Calu3 (cell line): ENCODE measurements around the gene RNF26. TPM values are rescaled to one million over a fixed set of nuclear protein-coding genes. Genes with fewer than 3 reads are reported as not detected.
"Not testable (repeated sequence)": the region's sequence is repeated elsewhere in the genome, so short reads cannot be mapped to it uniquely, and the experiment has no call there.

ENCODE experiments used
- BruUV-seq: library from RNA; stranded (reverse); fragments of 400-500 nt; replicated peaks from 2 replicates; lab custom pipeline; 2021; lab: Mats Ljungman, UMichigan
- CTCF ChIA-PET: fragments of 300-600 bp; sonication (Branson Sonifier 250); formaldehyde crosslinking; loops from one replicate; lab custom pipeline; 2022; ENCODE audit warnings: antibody characterized with exemption; lab: Charles Lee
- DNase-seq: peaks from one replicate; pipeline ENCODE4 v3.0.0; 2022
- H3K27ac Mint-ChIP-seq: one replicate; pipeline ENCODE4 v1.8.0; 2022; ENCODE audit warnings: mixed read lengths; ENCODE audit not compliant: unreplicated experiment
- H3K27me3 Mint-ChIP-seq: one replicate; pipeline ENCODE4 v1.8.0; 2022; ENCODE audit warnings: mixed read lengths; ENCODE audit not compliant: unreplicated experiment
- H3K36me3 Mint-ChIP-seq: one replicate; pipeline ENCODE4 v1.8.0; 2022; ENCODE audit warnings: mild to moderate bottlenecking, moderate library complexity, mixed read lengths; ENCODE audit not compliant: insufficient read depth, unreplicated experiment
- H3K4me1 Mint-ChIP-seq: one replicate; pipeline ENCODE4 v1.8.0; 2022; ENCODE audit warnings: mild to moderate bottlenecking, low read depth, mixed read lengths; ENCODE audit not compliant: unreplicated experiment
- H3K4me3 Mint-ChIP-seq: one replicate; pipeline ENCODE4 v1.8.0; 2022; ENCODE audit warnings: mild to moderate bottlenecking, low read depth, moderate library complexity, mixed read lengths; ENCODE audit not compliant: unreplicated experiment
- H3K9me3 Mint-ChIP-seq: one replicate; pipeline ENCODE4 v1.8.0; 2022; ENCODE audit warnings: low read depth, mixed read lengths; ENCODE audit not compliant: unreplicated experiment
- CTCF ChIP-seq: fragments of 200-600 bp; IDR thresholded peaks from one replicate; pipeline ENCODE4 v1.8.0; 2022; ENCODE audit warnings: antibody characterized with exemption; ENCODE audit not compliant: unreplicated experiment
- intact Hi-C: fragments of 100-400 bp; cut with micrococcal nuclease; formaldehyde crosslinking; loops from one replicate; pipeline ENCODE4 v1.10.0; 2022; ENCODE audit not compliant: unreplicated experiment
- microRNA-seq: library from miRNA; unstranded; fragments of <30 nt; microRNA quantifications from one replicate; pipeline ENCODE4 v1.2.0, GENCODE V29; 2022
- total RNA-seq: library from RNA; stranded (reverse); gene quantifications from 2 replicates; pipeline ENCODE4 v1.2.3, GENCODE V29; 2022

The RNF26 gene
- total RNA-seq, 1 experiment from 2014 or later = 31.8 TPM

GRCh38 chr11:119382101-119382500, 47.8 kb downstream of the RNF26 start:
- BruUV-seq = TSS peak; percentile 93
- CTCF ChIA-PET = interaction anchor here (1.2 to 2.3 kb wide), 2 partner anchors 34 to 93 kb away, joined by 3 to 6 read pairs; no protein-coding TSS in a partner anchor
- no peaks in the 10 kb centered on the region for H3K27me3 Mint-ChIP-seq

GRCh38 chr11:119382513-119382912, 48.2 kb downstream of the RNF26 start:
- H3K9me3 Mint-ChIP-seq, H3K27ac Mint-ChIP-seq, H3K4me3 Mint-ChIP-seq, BruUV-seq, H3K27me3 Mint-ChIP-seq, intact Hi-C loops, DNase-seq, H3K36me3 Mint-ChIP-seq, H3K4me1 Mint-ChIP-seq: not testable (repeated sequence)
- CTCF ChIA-PET = interaction anchor here (1.2 to 2.3 kb wide), 2 partner anchors 34 to 92 kb away, joined by 3 to 6 read pairs; no protein-coding TSS in a partner anchor

More at GRCh38 chr11:119382101-119382500, 47.8 kb downstream of the RNF26 start:
- no peaks in the 10 kb centered on the region for H3K4me1 Mint-ChIP-seq
- no peak overlapping the region for H3K4me3 Mint-ChIP-seq
- TF ChIP-seq CTCF = no peak
- no peaks in the 10 kb centered on the region for H3K36me3 Mint-ChIP-seq
- H3K27ac Mint-ChIP-seq = no peak overlapping the region
- H3K9me3 Mint-ChIP-seq = no peaks in the 10 kb centered on the region
- intact Hi-C loops = no loop called here
- DNase-seq = no peak

- Mint-ChIP-seq H3K27me3 (no peaks in the 10 kb centered on the region), H3K36me3 (no peaks in the 10 kb centered on the region), H3K4me1 (no peaks in the 10 kb centered on the region), H3K27ac (no peak overlapping the region), H3K4me3 (no peak overlapping the region), H3K9me3 (no peaks in the 10 kb centered on the region)
- TF ChIP-seq CTCF = no peak
- no peak for DNase-seq
- no TSS peak for BruUV-seq
- CTCF ChIA-PET = no interaction called here
- intact Hi-C loops = no loop called here
Observed at GRCh38 chr11:119384332-119384731, 50.0 kb downstream of the RNF26 start.

Small RNAs within 50 kb of the gene (microRNA-seq; reads per million reads assigned to microRNA genes)
- gene MIR6756 = not detected

Other genes starting within 250 kb of the RNF26 start
- 35.2 and 39.6 TPM in 2 replicates for gene HMBS, start 249.6 kb upstream of the RNF26 start, total RNA-seq
- gene DPAGT1, start 232.7 kb upstream of the RNF26 start, total RNA-seq = 46.7 and 47.6 TPM in 2 replicates
- 7.8 and 9.5 TPM in 2 replicates for gene C2CD2L, start 227.2 kb upstream of the RNF26 start, total RNA-seq
- 21.8 and 22.6 TPM in 2 replicates for gene HINFP, start 212.9 kb upstream of the RNF26 start, total RNA-seq
- not detected in 2 replicates for gene ABCG4, start 185.5 kb upstream of the RNF26 start, total RNA-seq
- gene NLRX1, start 165.8 kb upstream of the RNF26 start, total RNA-seq = 5.5 and 6.7 TPM in 2 replicates
- gene NHERF4, start 149.1 kb upstream of the RNF26 start, total RNA-seq = 0.15 TPM in 1 of 2 replicates, not detected in the other
- 14.2 and 15.9 TPM in 2 replicates for gene CBL, start 128.2 kb upstream of the RNF26 start, total RNA-seq
- 11.1 and 25.1 TPM in 2 replicates for gene MCAM, start 17.4 kb upstream of the RNF26 start, total RNA-seq
- not detected in 2 replicates for gene C1QTNF5, start 6.4 kb downstream of the RNF26 start, total RNA-seq
- gene MFRP, start 12.2 kb downstream of the RNF26 start, total RNA-seq = not detected in 2 replicates
- gene USP2, start 47.2 kb downstream of the RNF26 start, total RNA-seq = 1.1 TPM in 2 replicates
- gene THY1, start 88.6 kb downstream of the RNF26 start, total RNA-seq = not detected in 2 replicates